HG02943 (cell line): ENCODE results near the gene XXYLT1.

Experiments
- ATAC-seq: cut with Tn5 transposase; IDR thresholded peaks from one replicate; pipeline ENCODE4 v1.9.1; 2021; ENCODE audit warnings: mild to moderate bottlenecking, low read depth, moderate library complexity; ENCODE audit not compliant: unreplicated experiment

XXYLT1 gene

DNA sequence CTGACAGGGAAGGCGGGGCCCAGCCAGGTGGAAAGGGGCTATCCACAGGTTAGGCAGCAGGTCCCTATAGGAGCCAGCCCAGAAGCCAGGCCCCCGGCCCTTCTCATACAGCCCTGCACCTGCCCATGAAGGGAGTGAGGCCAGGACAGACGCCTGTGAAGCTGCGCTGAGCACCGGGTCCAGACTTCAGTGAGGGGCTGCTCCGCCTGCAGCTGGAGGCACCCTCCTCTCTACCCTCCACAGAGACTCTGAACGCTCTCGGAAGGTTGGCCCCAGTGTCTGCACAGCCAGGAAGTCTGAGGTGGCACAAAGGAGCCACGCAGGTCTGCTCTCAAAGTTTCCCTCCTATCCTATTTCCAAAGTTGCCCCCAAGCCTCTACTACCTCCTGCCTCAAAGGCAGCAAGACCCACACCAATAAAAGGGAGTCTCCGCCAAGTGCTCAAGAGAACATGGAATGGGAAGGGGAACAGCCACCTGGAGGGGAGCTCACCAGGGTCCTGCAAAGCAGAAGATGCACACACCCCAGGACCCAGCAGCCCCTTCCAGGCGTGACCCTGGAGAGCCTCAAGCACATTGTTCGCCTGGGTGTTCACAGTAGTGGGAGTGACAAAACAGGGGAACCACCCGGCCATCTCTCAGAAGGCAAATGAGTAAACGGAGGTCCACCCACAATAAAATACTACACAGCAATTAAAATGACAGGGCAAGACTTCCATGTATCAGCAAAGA is 19.5 kb downstream of the XXYLT1 start:
- no peak for ATAC-seq

DNA sequence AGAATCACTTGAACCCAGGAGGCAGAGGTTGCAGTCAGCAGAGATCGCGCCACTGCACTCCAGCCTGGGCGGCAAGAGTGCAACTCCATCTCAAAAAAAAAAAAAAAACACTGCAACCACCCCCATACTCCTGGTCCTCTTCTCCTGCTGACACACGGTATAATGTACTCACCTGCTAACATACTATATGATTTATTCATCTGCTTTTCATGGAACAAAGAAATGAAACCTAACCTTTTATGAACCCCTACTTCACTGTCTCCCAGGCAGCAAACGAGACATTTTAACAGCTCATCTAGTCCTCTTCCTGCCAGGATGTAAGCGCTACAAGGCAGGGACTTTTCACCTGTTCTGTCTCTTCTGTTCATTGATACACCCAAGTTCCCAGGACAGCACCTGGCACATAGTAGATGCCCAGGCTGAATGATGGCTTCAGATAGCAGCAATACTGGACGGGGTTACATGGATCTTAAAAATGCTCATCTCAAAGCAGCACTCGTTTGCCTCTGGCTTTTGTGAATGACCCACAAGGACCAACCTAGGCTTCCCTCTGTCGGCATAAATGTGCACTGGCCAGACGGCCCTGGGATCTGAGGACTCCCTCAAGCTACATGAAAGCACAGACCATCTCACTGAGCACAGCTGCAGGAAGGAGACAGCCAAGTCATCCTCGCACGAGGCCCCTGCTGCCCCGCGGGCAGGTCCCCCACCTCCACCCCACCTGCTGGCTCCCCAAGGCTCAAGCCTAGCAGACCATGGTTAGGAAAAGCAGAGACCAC is 20.3 kb downstream of the XXYLT1 start:
- no peak for ATAC-seq

DNA sequence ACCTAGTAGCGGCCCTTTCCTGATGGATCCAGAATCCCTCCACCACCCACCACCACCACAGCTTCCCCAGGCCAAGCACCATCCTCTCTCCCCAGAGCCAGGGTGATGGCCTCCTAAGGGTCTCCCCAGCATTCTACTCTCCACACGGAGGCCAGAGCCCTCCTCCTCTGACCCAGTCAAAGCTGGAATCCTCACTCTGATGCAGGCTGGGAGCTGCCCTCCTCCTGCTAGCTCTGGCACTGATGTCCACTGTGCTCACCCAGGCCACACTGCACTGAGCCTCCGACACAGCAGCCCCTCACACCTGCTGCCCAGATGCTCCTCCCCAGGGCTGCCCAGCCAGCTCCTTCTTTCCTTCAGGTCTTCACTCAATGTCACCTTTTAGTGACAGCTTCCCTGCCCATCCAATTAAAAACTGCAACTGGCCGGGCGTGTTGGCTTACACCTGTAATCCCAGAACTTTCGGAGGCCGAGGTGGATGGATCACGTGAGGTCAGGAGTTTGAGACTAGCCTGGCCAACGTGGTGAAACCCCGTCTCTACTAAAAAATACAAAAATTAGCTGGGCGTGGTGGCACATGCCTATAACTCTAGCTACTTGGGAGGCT is 21.0 kb downstream of the XXYLT1 start:
- ATAC-seq, result no peak

DNA sequence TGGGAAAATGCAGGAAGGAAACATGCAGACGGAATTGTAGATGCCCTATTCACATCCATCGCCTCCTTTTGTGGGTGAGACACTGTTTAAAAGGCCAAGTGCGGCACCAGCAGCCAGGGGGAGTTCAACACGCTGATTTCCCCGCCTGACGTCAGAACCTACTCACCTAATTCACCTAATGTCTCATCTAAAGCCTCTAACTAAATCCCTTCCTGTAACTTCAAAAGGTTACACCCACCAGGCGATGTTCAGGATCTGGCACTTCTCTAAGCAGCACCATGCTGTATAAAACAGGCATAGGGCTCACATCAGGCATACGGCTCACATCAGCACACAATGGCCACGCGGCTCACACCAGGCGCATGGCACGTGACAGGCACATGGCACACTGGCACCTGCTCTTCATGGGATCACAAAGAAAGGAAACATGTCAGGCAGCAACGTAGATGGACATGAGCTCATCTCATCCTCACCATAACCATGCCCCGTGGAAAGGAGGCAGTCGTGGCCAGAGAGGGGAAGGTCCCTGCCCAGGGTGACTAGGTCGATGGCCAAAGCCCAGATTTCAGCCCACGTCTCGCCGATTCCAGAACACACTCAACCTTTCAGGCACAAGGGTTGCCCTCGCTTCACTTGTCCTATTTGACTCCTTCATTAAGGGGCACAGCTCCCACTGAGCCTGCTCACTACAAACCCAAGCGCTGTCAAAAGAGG is 21.7 kb downstream of the XXYLT1 start:
- ATAC-seq, result no peak

DNA sequence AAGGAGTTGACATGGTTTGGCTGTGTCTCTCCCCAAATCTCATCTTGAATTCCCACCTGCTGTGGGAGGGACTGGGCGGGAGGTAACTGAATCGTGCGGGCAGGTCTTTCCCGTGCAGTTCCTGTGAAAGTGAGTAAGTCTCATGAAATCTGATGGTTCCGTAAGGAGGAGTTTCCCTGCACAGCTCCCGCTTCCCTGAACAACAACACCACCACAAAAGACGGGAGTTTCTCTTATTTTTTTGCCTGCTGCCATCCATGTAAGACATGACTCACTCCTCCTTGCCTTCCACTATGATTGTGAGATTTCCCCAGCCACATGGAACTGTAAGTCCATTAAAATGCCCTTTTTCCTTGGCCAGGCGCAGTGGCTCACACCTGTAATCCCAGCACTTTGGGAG is 22.7 kb downstream of the XXYLT1 start:
- no peak for ATAC-seq

DNA sequence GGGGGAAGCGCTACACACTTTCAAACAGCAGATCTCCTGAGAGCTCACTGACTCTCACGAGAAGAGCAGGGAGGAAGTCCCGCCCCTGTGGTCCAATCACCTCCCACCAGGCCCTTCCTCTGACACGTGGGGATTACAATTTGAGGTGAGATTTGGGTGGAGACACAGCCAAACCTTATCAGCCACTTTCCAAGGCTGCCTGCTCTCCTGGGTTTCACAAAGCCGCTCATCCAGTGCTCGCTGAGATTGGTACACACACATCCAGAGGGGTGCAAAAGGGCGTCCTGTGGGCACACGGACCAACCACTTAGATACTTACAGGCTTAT is 23.1 kb downstream of the XXYLT1 start:
- no peak for ATAC-seq

GRCh38 chr3:195247086-195247862 is 23.7 kb downstream of the XXYLT1 start:
- ATAC-seq, result no peak

DNA sequence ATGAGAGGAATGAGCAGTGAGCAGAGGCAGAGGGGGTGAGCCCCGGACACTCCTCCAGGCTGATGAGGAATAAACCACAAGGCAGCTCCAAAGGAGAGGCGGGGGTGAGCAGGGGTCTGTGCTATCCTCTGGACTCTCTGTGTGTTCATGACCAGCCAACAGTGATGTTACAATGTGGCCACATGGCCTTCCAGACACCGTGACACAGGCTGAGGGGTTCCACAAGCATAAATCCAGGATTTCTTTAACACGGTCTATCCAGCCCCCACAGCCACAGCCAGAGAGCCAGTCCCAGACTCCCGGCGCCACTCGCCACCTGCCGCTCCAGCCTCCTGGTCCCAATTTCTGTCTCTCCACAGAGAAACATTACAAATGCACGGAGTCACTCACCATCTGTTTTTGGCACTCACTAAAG is 24.4 kb downstream of the XXYLT1 start:
- ATAC-seq, result no peak

GRCh38 chr3:195245531-195245951 is 25.4 kb downstream of the XXYLT1 start:
- ATAC-seq, result no peak

DNA sequence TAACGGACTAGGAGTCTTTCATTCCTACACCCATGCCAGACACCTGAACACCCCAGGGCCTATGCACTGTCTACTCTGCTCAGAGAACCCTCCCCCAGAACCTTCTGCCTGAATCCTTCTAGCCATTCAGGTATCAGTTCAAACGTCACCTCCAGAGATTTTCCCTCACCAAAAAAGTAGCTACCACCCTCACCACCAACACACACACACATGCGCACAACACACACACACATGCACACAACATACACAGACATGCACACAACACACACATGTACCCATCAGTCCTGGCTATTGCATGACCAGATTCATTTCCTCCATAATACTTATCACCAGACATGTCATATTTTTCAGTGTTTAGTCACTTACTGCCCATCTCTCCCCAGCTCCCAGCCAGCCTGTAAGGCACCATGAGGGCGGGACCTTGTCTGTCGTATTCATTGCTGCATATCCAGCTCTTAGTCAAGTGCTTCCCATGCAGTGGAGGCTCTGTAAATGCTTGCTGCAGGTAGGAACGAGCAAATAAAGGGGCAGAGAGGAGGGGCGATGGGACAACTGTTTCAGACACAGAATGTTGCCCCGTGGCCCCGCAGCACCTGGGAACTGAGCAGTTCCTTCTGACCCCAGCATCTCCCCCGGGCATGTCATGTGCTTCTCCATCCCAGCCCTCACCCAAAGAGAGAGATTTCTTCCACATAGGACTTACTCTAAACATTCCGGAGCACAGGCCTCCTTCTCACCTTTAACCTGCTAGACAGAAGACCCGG is 29.2 kb downstream of the XXYLT1 start:
- no peak for ATAC-seq

- no peak for ATAC-seq
These were observed 30.0 kb downstream of the XXYLT1 start for GRCh38 chr3:195240939-195241338.

DNA sequence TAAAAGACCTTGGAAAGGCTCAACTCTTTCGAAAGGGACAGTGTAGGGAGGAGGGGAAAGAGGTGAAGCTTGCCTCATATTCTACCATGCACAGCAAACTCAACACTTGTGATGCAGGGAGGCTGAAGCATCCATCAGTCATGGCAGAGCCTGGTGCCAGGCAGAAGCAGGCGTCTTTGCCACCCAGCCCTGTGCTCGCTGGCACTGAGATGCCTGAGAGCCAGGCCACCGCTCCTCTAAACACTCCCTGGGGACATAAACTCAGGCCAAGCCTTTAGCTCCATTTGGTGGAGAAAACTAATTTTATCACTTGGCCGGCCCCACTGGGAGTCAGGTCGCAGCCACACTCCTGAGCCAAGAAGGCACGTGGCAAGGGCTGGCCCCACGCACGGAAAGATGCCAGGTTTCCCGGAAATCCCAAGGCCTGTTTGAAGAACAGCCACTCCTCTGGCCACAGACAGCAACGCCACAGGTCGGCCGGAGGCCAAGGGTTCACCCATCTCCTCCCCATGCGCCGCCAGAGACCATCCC is 30.7 kb downstream of the XXYLT1 start:
- no peak for ATAC-seq

- no peak for ATAC-seq
These were observed 31.8 kb downstream of the XXYLT1 start for GRCh38 chr3:195239121-195239520.

DNA sequence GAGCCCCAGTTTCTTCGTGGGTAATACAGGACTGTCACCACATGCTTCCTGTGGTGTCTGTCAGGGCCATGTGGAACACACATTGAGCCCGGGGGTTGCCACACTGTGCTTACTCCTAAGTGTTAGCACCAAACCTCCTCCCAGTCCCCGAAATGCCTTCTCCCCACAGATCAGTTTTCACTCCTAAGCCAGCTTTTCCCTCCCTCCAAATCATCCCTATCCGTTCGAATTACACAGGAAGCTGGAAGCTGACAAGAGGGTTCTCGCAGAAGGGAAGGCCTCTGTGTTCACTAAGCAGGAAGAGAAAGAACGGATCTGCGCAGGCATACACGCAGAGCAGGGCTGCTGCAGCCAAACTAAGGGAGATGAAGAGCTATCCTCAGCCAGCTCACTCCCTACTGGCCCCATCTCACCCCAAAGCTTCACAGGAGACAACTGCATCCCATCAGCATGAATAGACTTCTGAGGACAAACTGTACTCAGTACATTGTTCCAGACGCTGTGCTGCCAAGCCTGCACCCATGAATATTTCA is 32.3 kb downstream of the XXYLT1 start:
- ATAC-seq, result no peak

DNA sequence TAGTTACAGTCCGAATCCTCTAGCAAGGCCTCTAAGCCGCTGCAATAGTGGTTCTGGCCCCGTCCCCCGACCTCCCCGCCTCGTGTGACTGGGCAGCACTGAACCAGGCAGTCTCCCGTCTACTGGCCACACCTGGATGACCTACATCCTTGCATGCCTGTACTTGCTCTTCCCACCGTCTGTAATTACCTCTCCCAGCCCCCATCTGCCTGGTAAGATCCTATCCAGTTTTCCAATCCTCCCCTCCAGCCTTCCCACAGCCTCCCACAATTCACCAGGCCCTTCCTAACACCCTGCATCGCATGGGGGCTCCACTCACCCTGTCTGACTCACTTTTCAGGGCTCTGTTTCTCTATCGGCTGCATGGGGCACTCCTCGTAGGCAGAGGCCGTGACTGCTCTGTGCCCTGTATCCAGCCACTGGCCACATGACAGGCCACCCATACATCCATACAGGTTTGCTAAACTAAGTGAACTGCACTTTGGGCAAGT is 32.8 kb downstream of the XXYLT1 start:
- no peak for ATAC-seq

GRCh38 chr3:195236801-195237570 is 34.0 kb downstream of the XXYLT1 start:
- ATAC-seq, result no peak

DNA sequence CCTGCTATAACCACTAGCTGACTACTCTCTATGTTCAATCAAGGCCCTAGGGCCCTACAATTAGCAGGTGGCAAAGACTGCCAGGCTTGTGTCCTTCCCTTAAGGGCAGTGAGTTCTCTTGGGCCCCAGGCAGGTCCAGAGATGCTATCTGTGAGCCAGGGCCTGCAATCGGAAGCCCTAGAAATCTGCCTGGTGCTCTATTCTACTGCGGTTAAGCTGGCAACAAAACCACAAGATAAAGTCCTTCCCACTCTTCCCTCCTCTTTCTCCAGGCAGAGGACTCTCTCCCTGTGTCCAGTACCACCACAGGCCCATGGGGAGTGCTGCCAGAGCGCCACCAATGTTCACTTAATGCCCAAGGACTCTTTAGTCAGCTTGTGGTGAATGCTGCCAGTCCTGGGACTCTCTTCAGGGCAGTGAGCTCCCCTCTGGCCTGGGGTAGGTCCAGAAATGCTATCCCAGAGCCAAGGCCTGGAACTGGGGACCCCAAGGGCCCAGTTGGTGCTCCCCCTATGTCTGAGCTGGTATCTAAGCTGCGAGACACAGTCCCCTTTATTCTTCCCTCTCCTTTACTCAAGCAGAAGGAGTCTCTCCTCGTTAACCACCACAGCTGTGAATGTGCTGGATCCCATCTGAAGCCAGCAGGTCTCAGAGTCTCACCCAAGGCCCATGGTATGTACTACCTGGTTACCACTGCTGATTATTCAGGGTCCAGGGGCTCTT is 34.7 kb downstream of the XXYLT1 start:
- no peak for ATAC-seq

GRCh38 chr3:195230244-195230643 is 40.7 kb downstream of the XXYLT1 start:
- ATAC-seq, result no peak
